Dendritic cell treated with granulocyte-macrophage colony-stimulating factor and Interleukin-4, amounts not matched to agents 40 ng/mL and 50 ng/mL, for 4 days (primary cell): Measurements from ENCODE around the gene MSI2.

Source experiments
- H3K27ac Mint-ChIP-seq: one replicate; pipeline ENCODE4 v1.8.0; 2022; ENCODE audit warnings: mild to moderate bottlenecking, mixed read lengths
- H3K27me3 Mint-ChIP-seq: one replicate; pipeline ENCODE4 v1.8.0; 2022; ENCODE audit warnings: mild to moderate bottlenecking, mixed read lengths
- H3K36me3 Mint-ChIP-seq: one replicate; pipeline ENCODE4 v1.8.0; 2022; ENCODE audit warnings: low read depth, mixed read lengths
- H3K4me1 Mint-ChIP-seq: one replicate; pipeline ENCODE4 v1.8.0; 2022; ENCODE audit warnings: low read depth, mixed read lengths
- H3K4me3 Mint-ChIP-seq: one replicate; pipeline ENCODE4 v1.8.0; 2022; ENCODE audit warnings: mild to moderate bottlenecking, moderate library complexity, mixed read lengths
- H3K9me3 Mint-ChIP-seq: one replicate; pipeline ENCODE4 v1.8.0; 2022; ENCODE audit warnings: mixed read lengths
- intact Hi-C: fragments of 100-400 bp; cut with micrococcal nuclease; formaldehyde crosslinking; loops from one replicate; pipeline ENCODE4 v1.15.0; 2022

Gene MSI2

GRCh38 chr17:57381498-57381897, 125.2 kb downstream of the MSI2 start:
- H3K9me3 Mint-ChIP-seq: peaks cover 10% of the 10 kb centered on the region
- no peak overlapping the region for H3K27ac Mint-ChIP-seq
- no peak overlapping the region for H3K4me3 Mint-ChIP-seq
- no peaks in the 10 kb centered on the region for H3K36me3 Mint-ChIP-seq
- peaks cover 14% of the 10 kb centered on the region for H3K4me1 Mint-ChIP-seq
- no peaks in the 10 kb centered on the region for H3K27me3 Mint-ChIP-seq
- intact Hi-C loops: no loop called here

GRCh38 chr17:57384219-57384618, 127.9 kb downstream of the MSI2 start:
- peaks cover 9% of the 10 kb centered on the region for H3K4me1 Mint-ChIP-seq
- no peaks in the 10 kb centered on the region for H3K36me3 Mint-ChIP-seq
- intact Hi-C loops: no loop called here
- H3K9me3 Mint-ChIP-seq: peaks cover 23% of the 10 kb centered on the region
- no peak overlapping the region for H3K27ac Mint-ChIP-seq
- no peak overlapping the region for H3K4me3 Mint-ChIP-seq
- no peaks in the 10 kb centered on the region for H3K27me3 Mint-ChIP-seq

- H3K36me3 Mint-ChIP-seq: no peaks in the 10 kb centered on the region
- no peaks in the 10 kb centered on the region for H3K4me1 Mint-ChIP-seq
- intact Hi-C loops: no loop called here
- no peak overlapping the region for H3K27ac Mint-ChIP-seq
- no peak overlapping the region for H3K4me3 Mint-ChIP-seq
- H3K9me3 Mint-ChIP-seq: peaks cover 23% of the 10 kb centered on the region
- no peaks in the 10 kb centered on the region for H3K27me3 Mint-ChIP-seq
These were observed 129.7 kb downstream of the MSI2 start for GRCh38 chr17:57385975-57386374.

- no peaks in the 10 kb centered on the region for H3K4me1 Mint-ChIP-seq
- H3K36me3 Mint-ChIP-seq: no peaks in the 10 kb centered on the region
- peaks cover 23% of the 10 kb centered on the region for H3K9me3 Mint-ChIP-seq
- intact Hi-C loops: no loop called here
- H3K4me3 Mint-ChIP-seq: no peak overlapping the region
- H3K27me3 Mint-ChIP-seq: no peaks in the 10 kb centered on the region
- no peak overlapping the region for H3K27ac Mint-ChIP-seq
These were observed 131.3 kb downstream of the MSI2 start for GRCh38 chr17:57387575-57387974.

GRCh38 chr17:57388131-57388725, 131.9 kb downstream of the MSI2 start:
- Mint-ChIP-seq H3K27ac (no peak overlapping the region), H3K27me3 (no peaks in the 10 kb centered on the region), H3K9me3 (peaks cover 28% of the 10 kb centered on the region), H3K4me1 (no peaks in the 10 kb centered on the region), H3K36me3 (no peaks in the 10 kb centered on the region), H3K4me3 (no peak overlapping the region)
- intact Hi-C loops: no loop called here

- Mint-ChIP-seq H3K9me3 (peaks cover 22% of the 10 kb centered on the region), H3K27me3 (no peaks in the 10 kb centered on the region), H3K36me3 (no peaks in the 10 kb centered on the region), H3K4me3 (no peak overlapping the region), H3K27ac (no peak overlapping the region), H3K4me1 (no peaks in the 10 kb centered on the region)
- intact Hi-C loops: no loop called here
These were observed 133.2 kb downstream of the MSI2 start for GRCh38 chr17:57389473-57389872.

- Mint-ChIP-seq H3K27ac (no peak overlapping the region), H3K9me3 (peaks cover 19% of the 10 kb centered on the region), H3K27me3 (no peaks in the 10 kb centered on the region), H3K4me1 (no peaks in the 10 kb centered on the region), H3K36me3 (no peaks in the 10 kb centered on the region), H3K4me3 (no peak overlapping the region)
- intact Hi-C loops: no loop called here
These were observed 134.9 kb downstream of the MSI2 start for GRCh38 chr17:57391076-57391825.

GRCh38 chr17:57391857-57392471, 135.6 kb downstream of the MSI2 start:
- Mint-ChIP-seq H3K36me3 (no peaks in the 10 kb centered on the region), H3K27me3 (no peaks in the 10 kb centered on the region), H3K4me3 (no peak overlapping the region), H3K4me1 (no peaks in the 10 kb centered on the region), H3K27ac (no peak overlapping the region), H3K9me3 (peaks cover 16% of the 10 kb centered on the region)
- intact Hi-C loops: no loop called here

- Mint-ChIP-seq H3K4me3 (no peak overlapping the region), H3K9me3 (peaks cover 7% of the 10 kb centered on the region), H3K27me3 (no peaks in the 10 kb centered on the region), H3K36me3 (no peaks in the 10 kb centered on the region), H3K4me1 (no peaks in the 10 kb centered on the region), H3K27ac (no peak overlapping the region)
- intact Hi-C loops: no loop called here
These were observed 137.0 kb downstream of the MSI2 start for GRCh38 chr17:57393368-57393767.

- Mint-ChIP-seq H3K36me3 (no peaks in the 10 kb centered on the region), H3K4me3 (no peak overlapping the region), H3K27ac (no peak overlapping the region), H3K9me3 (peaks cover 7% of the 10 kb centered on the region), H3K4me1 (no peaks in the 10 kb centered on the region), H3K27me3 (no peaks in the 10 kb centered on the region)
- intact Hi-C loops: no loop called here
These were observed 138.1 kb downstream of the MSI2 start for GRCh38 chr17:57394375-57394774.

GRCh38 chr17:57395721-57396321, 139.5 kb downstream of the MSI2 start:
- Mint-ChIP-seq H3K27me3 (no peaks in the 10 kb centered on the region), H3K9me3 (peaks cover 7% of the 10 kb centered on the region), H3K36me3 (no peaks in the 10 kb centered on the region), H3K4me3 (no peak overlapping the region), H3K27ac (no peak overlapping the region), H3K4me1 (no peaks in the 10 kb centered on the region)
- intact Hi-C loops: no loop called here

GRCh38 chr17:57396511-57396921, 140.2 kb downstream of the MSI2 start:
- intact Hi-C loops: no loop called here
- Mint-ChIP-seq H3K4me3 (no peak overlapping the region), H3K9me3 (peaks cover 7% of the 10 kb centered on the region), H3K36me3 (no peaks in the 10 kb centered on the region), H3K27ac (no peak overlapping the region), H3K4me1 (no peaks in the 10 kb centered on the region), H3K27me3 (no peaks in the 10 kb centered on the region)

GRCh38 chr17:57397402-57397801, 141.1 kb downstream of the MSI2 start:
- no peak overlapping the region for H3K27ac Mint-ChIP-seq
- intact Hi-C loops: no loop called here

GRCh38 chr17:57399690-57400089, 143.4 kb downstream of the MSI2 start:
- H3K4me3 Mint-ChIP-seq: no peak overlapping the region
- H3K27me3 Mint-ChIP-seq: no peaks in the 10 kb centered on the region
- H3K36me3 Mint-ChIP-seq: peaks cover 6% of the 10 kb centered on the region
- H3K9me3 Mint-ChIP-seq: no peaks in the 10 kb centered on the region
- no peaks in the 10 kb centered on the region for H3K4me1 Mint-ChIP-seq
- no peak overlapping the region for H3K27ac Mint-ChIP-seq
- intact Hi-C loops: no loop called here

More at GRCh38 chr17:57397402-57397801, 141.1 kb downstream of the MSI2 start:
- Mint-ChIP-seq H3K27me3 (no peaks in the 10 kb centered on the region), H3K4me1 (no peaks in the 10 kb centered on the region), H3K9me3 (peaks cover 7% of the 10 kb centered on the region), H3K4me3 (no peak overlapping the region), H3K36me3 (no peaks in the 10 kb centered on the region)
